ENCODE data around the gene RHCE. TPM values are rescaled to one million over a fixed set of nuclear protein-coding genes. Genes with fewer than 3 reads are reported as not detected.

The RHCE gene
- total and polyA plus RNA-seq, 8 donors, result 0.13 to 2.9 TPM; not detected in 6

DNA sequence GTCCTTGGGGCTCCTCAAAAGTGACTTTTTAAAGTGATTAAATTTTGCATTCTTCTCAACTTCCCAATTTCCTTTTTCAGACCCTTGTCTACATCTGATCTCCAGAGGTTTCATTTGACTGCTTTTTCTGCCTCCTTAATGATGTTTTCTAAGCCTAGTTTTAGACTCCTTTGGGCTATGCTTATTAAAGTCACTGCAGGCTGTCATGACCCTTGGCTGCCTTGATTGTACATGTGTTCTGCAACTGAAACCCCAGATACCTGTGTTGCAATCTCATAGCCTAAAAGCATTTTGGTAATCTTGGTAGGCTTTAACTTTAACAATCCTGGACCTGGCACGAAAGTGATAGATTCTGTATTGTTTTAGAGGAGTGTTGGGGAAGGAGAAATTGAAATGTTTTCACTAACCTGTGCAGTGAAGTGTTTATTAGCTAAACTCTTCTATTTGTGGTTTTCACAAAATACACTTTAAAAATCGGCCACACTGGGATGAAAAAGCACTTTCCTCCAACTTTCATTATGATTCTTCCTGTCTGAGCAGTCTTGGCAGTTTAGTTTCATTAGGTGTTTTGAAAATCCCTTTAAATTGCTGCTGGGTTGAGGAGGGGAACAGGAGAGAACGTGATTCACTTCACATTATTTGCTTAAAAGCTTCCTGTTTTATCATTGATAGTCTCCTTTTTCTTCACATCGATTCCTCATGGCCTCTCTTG is 14.9 kb upstream of the RHCE start:
- H3K4me3 ChIP-seq, result no peak overlapping the region
- WGBS, 5 donors, result 10 to 25% (median 12%) methylated on average over 4 of the region's 4 CpGs
- intact Hi-C loops (cut with DNase I; ENCODE audit: low total_unique reads), result no loop called here
- no peak for DNase-seq
- H3K27me3 ChIP-seq, result no peaks in the 10 kb centered on the region
- peaks cover 0 to 6% (median 0%) of the 10 kb centered on the region in 4 donors for H3K36me3 ChIP-seq
- H3K27ac ChIP-seq, result peak overlapping the region in 3 of 5 donors; percentile 44 to 69 (median 63)
- H3K9me3 ChIP-seq, result no peaks in the 10 kb centered on the region
- TF ChIP-seq POLR2AphosphoS5 (IDR thresholded peaks at IDR 0.05) (no peak), EP300 (IDR thresholded peaks at IDR 0.05) (no peak), POLR2A (IDR thresholded peaks at IDR 0.05) (no peak)
- TF ChIP-seq, protein P1, sequence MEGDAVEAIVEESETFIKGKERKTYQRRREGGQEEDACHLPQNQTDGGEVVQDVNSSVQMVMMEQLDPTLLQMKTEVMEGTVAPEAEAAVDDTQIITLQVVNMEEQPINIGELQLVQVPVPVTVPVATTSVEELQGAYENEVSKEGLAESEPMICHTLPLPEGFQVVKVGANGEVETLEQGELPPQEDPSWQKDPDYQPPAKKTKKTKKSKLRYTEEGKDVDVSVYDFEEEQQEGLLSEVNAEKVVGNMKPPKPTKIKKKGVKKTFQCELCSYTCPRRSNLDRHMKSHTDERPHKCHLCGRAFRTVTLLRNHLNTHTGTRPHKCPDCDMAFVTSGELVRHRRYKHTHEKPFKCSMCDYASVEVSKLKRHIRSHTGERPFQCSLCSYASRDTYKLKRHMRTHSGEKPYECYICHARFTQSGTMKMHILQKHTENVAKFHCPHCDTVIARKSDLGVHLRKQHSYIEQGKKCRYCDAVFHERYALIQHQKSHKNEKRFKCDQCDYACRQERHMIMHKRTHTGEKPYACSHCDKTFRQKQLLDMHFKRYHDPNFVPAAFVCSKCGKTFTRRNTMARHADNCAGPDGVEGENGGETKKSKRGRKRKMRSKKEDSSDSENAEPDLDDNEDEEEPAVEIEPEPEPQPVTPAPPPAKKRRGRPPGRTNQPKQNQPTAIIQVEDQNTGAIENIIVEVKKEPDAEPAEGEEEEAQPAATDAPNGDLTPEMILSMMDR (IDR thresholded peaks at IDR 0.05), result no peak
- peaks cover 40 to 65% (median 50%) of the 10 kb centered on the region in 4 donors for H3K4me1 ChIP-seq

DNA sequence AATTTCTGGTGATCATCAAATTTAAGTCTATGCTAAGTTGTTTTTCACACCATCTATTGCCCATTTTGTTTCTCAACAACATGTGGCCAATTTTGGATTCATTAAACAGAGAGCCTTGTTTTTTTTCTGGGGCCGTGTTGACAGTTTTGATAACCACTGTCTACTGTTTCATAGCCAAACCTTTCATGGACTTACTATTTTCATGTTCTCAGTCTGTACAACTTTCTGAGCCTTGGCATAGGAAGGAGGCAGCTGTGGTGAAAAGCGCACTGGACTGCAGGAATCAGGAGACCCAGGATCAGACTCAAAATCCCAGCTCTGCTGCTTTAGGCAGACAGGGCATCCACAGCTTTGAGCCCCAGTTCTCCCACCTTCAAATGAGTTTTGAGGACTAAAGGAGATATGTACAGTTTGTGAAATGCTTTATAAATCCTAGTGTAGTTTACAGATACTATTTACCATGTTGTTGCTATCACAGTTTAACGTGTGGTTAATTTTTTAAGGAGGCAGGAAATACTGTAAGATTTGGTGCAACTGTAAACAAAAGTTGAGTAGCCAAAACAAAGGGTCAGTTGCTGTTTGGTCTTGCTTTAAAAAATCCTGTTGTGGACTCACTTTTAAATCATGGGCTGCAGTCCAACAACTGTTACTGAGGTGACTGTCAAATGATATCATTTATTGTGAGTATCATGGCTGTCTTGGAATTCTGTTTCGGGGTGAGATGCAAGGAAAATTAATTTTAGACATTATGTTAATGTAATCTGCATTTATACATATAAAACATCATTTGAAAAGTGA is 13.0 kb upstream of the RHCE start:
- Histone ChIP-seq H3K9me3 (no peaks in the 10 kb centered on the region), H3K4me3 (no peak overlapping the region), H3K36me3 (peaks cover 0 to 6% (median 0%) of the 10 kb centered on the region in 4 donors), H3K27me3 (no peaks in the 10 kb centered on the region), H3K27ac (peak overlapping the region in 4 of 5 donors; percentile 15 to 60 (median 39)), H3K4me1 (peaks cover 40 to 64% (median 53%) of the 10 kb centered on the region in 4 donors)
- DNase-seq, result no peak
- TF ChIP-seq POLR2AphosphoS5 (IDR thresholded peaks at IDR 0.05), result no peak
- TF ChIP-seq EP300 (IDR thresholded peaks at IDR 0.05), result no peak
- TF ChIP-seq, protein P1 (IDR thresholded peaks at IDR 0.05), result no peak
- TF ChIP-seq POLR2A (IDR thresholded peaks at IDR 0.05), result no peak
- 31 to 43% (median 36%) methylated on average over 4 of the region's 4 CpGs for WGBS, 5 donors
- intact Hi-C loops (cut with DNase I; ENCODE audit: low total_unique reads), result no loop called here

DNA sequence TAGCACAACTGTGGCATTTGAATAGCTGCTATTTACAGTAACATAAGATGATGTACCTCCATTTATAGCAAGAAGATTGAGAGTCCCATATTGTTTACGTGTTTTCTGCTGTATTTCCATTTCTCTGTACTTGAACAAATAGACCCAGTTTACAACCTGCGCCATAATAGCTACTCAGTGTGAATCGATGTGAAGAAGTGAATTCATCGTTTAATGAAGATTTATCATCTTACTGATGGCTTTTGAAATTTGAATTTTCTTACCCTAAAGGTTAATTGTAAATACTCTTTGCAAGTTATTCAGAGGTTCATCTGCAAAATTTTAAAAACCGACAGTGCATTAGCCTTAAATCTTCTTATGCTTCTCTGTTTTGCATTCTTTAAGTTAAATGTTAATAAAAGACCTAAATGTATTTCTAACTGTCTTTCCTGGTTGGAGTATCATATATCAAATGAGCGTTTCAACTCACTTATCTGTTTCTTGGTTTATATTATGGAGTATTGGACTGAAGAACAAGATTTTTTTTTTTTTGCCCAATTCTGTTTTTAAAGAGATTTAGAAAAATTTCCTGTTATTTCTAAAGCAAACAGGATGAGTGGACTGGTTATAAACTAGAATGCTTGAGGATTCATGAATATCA is 12.2 kb upstream of the RHCE start:
- WGBS, 5 donors, result 64 to 70% (median 67%) methylated on average over 6 of the region's 6 CpGs
- intact Hi-C loops (cut with DNase I; ENCODE audit: low total_unique reads), result no loop called here
- Histone ChIP-seq H3K9me3 (no peaks in the 10 kb centered on the region), H3K27me3 (no peaks in the 10 kb centered on the region), H3K36me3 (peaks cover 0 to 6% (median 0%) of the 10 kb centered on the region in 4 donors), H3K4me1 (peaks cover 40 to 62% (median 53%) of the 10 kb centered on the region in 4 donors), H3K4me3 (peak overlapping the region in 2 of 4 donors; percentile 92 to 95), H3K27ac (peak overlapping the region in 2 of 5 donors; percentile 51 to 60)
- no peak for DNase-seq
- no peak for TF ChIP-seq POLR2AphosphoS5 (IDR thresholded peaks at IDR 0.05)
- TF ChIP-seq, protein P1 (IDR thresholded peaks at IDR 0.05), result no peak
- no peak for TF ChIP-seq POLR2A (IDR thresholded peaks at IDR 0.05)
- TF ChIP-seq EP300 (IDR thresholded peaks at IDR 0.05), result no peak
